ENCODE measurements around the gene ESAM.

GRCh38 chr11:124748481-124749343 lies 13.4 kb downstream of the ESAM start:
- no peak for TF ChIP-seq MAX (IDR thresholded peaks at IDR 0.05)
- TF ChIP-seq, protein P1, sequence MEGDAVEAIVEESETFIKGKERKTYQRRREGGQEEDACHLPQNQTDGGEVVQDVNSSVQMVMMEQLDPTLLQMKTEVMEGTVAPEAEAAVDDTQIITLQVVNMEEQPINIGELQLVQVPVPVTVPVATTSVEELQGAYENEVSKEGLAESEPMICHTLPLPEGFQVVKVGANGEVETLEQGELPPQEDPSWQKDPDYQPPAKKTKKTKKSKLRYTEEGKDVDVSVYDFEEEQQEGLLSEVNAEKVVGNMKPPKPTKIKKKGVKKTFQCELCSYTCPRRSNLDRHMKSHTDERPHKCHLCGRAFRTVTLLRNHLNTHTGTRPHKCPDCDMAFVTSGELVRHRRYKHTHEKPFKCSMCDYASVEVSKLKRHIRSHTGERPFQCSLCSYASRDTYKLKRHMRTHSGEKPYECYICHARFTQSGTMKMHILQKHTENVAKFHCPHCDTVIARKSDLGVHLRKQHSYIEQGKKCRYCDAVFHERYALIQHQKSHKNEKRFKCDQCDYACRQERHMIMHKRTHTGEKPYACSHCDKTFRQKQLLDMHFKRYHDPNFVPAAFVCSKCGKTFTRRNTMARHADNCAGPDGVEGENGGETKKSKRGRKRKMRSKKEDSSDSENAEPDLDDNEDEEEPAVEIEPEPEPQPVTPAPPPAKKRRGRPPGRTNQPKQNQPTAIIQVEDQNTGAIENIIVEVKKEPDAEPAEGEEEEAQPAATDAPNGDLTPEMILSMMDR (IDR thresholded peaks at IDR 0.05; ENCODE audit: control extremely low read depth in 1 of 3, insufficient read depth in 1 of 3, low read depth in 1 of 3, low read length in 3 of 3) = no peak
- no peak for TF ChIP-seq CHD2 (IDR thresholded peaks at IDR 0.05; ENCODE audit: low read length)
- TF ChIP-seq TAF1 (IDR thresholded peaks at IDR 0.05; ENCODE audit: low read depth, low read length) = no peak
- peak; percentile 59 for TF ChIP-seq EZH2 (IDR thresholded peaks at IDR 0.05; ENCODE audit: low read depth, low read length, severe bottlenecking)
- TF ChIP-seq POLR2A (IDR thresholded peaks at IDR 0.05; ENCODE audit: control extremely low read depth in 1 of 2, low read depth in 2 of 2, low read length in 2 of 2) = no peak
- no peak for TF ChIP-seq ASH2L (IDR thresholded peaks at IDR 0.05; ENCODE audit: low read length)
- TF ChIP-seq YY1 (IDR thresholded peaks at IDR 0.05; ENCODE audit: low read depth, low read length) = no peak
- TF ChIP-seq CHD1 (IDR thresholded peaks at IDR 0.05; ENCODE audit: low read depth, low read length) = no peak
- TF ChIP-seq CREB1 (IDR thresholded peaks at IDR 0.05) = no peak
- TF ChIP-seq CEBPB (IDR thresholded peaks at IDR 0.05; ENCODE audit: low read depth, low read length) = no peak
- no peak for TF ChIP-seq SP1 (IDR thresholded peaks at IDR 0.05; ENCODE audit: low read depth, low read length)
